Lung (tissue), 12 donors: ENCODE measurements around the gene STT3A. TPM values are rescaled to one million over a fixed set of nuclear protein-coding genes. Genes with fewer than 3 reads are reported as not detected.

Experiments used
- ATAC-seq: fragments of 200-7000 bp; cut with Tn5 transposase; one replicate; pipeline ENCODE4 v1.9.1; 2020; ENCODE audit warnings: moderate number of reproducible peaks; ENCODE audit not compliant: insufficient read depth, low FRiP score
- DNase-seq, 3 donors: peaks; one replicate each; pipeline ENCODE4 v3.0.0-alpha.2; 2013 to 2017
- H3K27ac ChIP-seq, 2 donors: one replicate each; pipeline ENCODE4 v1.5.1; 2013; ENCODE audit warnings: mild to moderate bottlenecking in 2 of 2, moderate library complexity in 2 of 2, control low read depth in 1 of 2, inconsistent platforms in 1 of 2, low read depth in 1 of 2, low read length in 1 of 2
- H3K27me3 ChIP-seq, 3 donors: one replicate each; pipeline ENCODE4 v1.5.1; 2013; ENCODE audit warnings: low read length in 2 of 3; ENCODE audit not compliant: control insufficient read depth in 3 of 3, insufficient read depth in 3 of 3
- H3K36me3 ChIP-seq, 4 donors: one replicate each; pipeline ENCODE4 v1.5.1; 2013; ENCODE audit warnings: low read length in 4 of 4, mild to moderate bottlenecking in 1 of 4, moderate library complexity in 1 of 4; ENCODE audit not compliant: control insufficient read depth in 4 of 4, insufficient read depth in 4 of 4
- H3K4me1 ChIP-seq, 5 donors: one replicate each; pipeline ENCODE4 v1.5.1; 2013; ENCODE audit warnings: low read length in 5 of 5, mild to moderate bottlenecking in 2 of 5, moderate library complexity in 1 of 5; ENCODE audit not compliant: control insufficient read depth in 5 of 5, insufficient read depth in 5 of 5
- H3K4me3 ChIP-seq: one replicate; pipeline ENCODE4 v1.5.1; 2013; ENCODE audit warnings: mild to moderate bottlenecking, control low read depth, moderate library complexity
- H3K9ac ChIP-seq, 2 donors: one replicate each; pipeline ENCODE4 v1.5.1; 2013; ENCODE audit warnings: low read length in 2 of 2, control low read depth in 1 of 2; ENCODE audit not compliant: insufficient read depth in 1 of 2
- H3K9me3 ChIP-seq, 4 donors: one replicate each; pipeline ENCODE4 v1.5.1; 2013; ENCODE audit warnings: low read length in 3 of 4, mild to moderate bottlenecking in 1 of 4, moderate library complexity in 1 of 4; ENCODE audit not compliant: control insufficient read depth in 4 of 4, insufficient read depth in 3 of 4
- CTCF ChIP-seq: IDR thresholded peaks from 2 replicates; pipeline ENCODE4 v1.5.1; 2012; ENCODE audit warnings: mild to moderate bottlenecking; ENCODE audit errors: control extremely low read depth, extremely low read depth
- WGBS, 2 donors: extraction: QIAGEN DNeasy Blood & Tissue Kit; methylation state at CpG; one replicate each; pipeline ENCODE4 v1.1.7; 2013; 5-methylcytosine and 5-hydroxymethylcytosine counted together
- polyA plus RNA-seq, 2 donors: library from polyadenylated mRNA; stranded (reverse); fragments of 200-250 nt; gene quantifications; one replicate each; pipeline ENCODE4 v1.2.1, GENCODE V29; 2013
- total RNA-seq, 2 donors: library from RNA; depleted of rRNA in 1 of 2; stranded (reverse); fragments of >200 nt in 1 of 2; gene quantifications; one replicate each; pipeline ENCODE4 v1.2.1, GENCODE V29; 2014 to 2021
- donor health status: control.
- donor health status: control.
- donor health status: Bipolar disorder and iron deficiency.
- donor health status: healthy.
- donor health status: DM: yes; HTN: yes; CAD: no.

STT3A gene
- total and polyA plus RNA-seq, 4 donors: 49.6 to 136 (median 101) TPM

- no peaks in the 10 kb centered on the region for H3K9me3 ChIP-seq
- no peaks in the 10 kb centered on the region for H3K27me3 ChIP-seq
- 95 to 100% methylated on average over 1 of the region's 1 CpG for WGBS, 2 donors
- TF ChIP-seq CTCF: no peak
- no peak overlapping the region for H3K4me3 ChIP-seq
- H3K36me3 ChIP-seq: no peaks in the 10 kb centered on the region
- no peaks in the 10 kb centered on the region for H3K4me1 ChIP-seq
- no peak for ATAC-seq
- no peak overlapping the region for H3K27ac ChIP-seq
- DNase-seq: no peak
- H3K9ac ChIP-seq: no peak overlapping the region
These were observed 30.7 kb upstream of the STT3A start for GRCh38 chr11:125561924-125562323.

- Histone ChIP-seq H3K27ac (no peak overlapping the region), H3K9ac (no peak overlapping the region), H3K4me1 (no peaks in the 10 kb centered on the region), H3K9me3 (no peaks in the 10 kb centered on the region), H3K4me3 (no peak overlapping the region), H3K36me3 (no peaks in the 10 kb centered on the region), H3K27me3 (no peaks in the 10 kb centered on the region)
- ATAC-seq: no peak
- no peak for DNase-seq
- WGBS, 2 donors: 63 to 73% methylated on average over 4 of the region's 4 CpGs
- TF ChIP-seq CTCF: no peak
These were observed 30.2 kb upstream of the STT3A start for GRCh38 chr11:125562430-125562829.

GRCh38 chr11:125564357-125564756 lies 28.3 kb upstream of the STT3A start:
- Histone ChIP-seq H3K9ac (no peak overlapping the region), H3K36me3 (no peaks in the 10 kb centered on the region), H3K4me1 (no peaks in the 10 kb centered on the region), H3K9me3 (no peaks in the 10 kb centered on the region), H3K27me3 (no peaks in the 10 kb centered on the region), H3K27ac (no peak overlapping the region), H3K4me3 (no peak overlapping the region)
- DNase-seq (no peak), ATAC-seq (no peak)
- no peak for TF ChIP-seq CTCF
- 67 to 73% methylated on average over 3 of the region's 3 CpGs for WGBS, 2 donors

- no peak for DNase-seq
- ATAC-seq: no peak
- 96 to 97% methylated on average over 4 of the region's 4 CpGs for WGBS, 2 donors
- no peaks in the 10 kb centered on the region for H3K9me3 ChIP-seq
- H3K4me1 ChIP-seq: peaks cover 4 to 11% (median 9%) of the 10 kb centered on the region in 5 donors
- no peaks in the 10 kb centered on the region for H3K36me3 ChIP-seq
- TF ChIP-seq CTCF: no peak
- no peak overlapping the region for H3K9ac ChIP-seq
- H3K27ac ChIP-seq: no peak overlapping the region
- no peaks in the 10 kb centered on the region for H3K27me3 ChIP-seq
- H3K4me3 ChIP-seq: no peak overlapping the region
These were observed 26.4 kb upstream of the STT3A start for GRCh38 chr11:125566235-125566634.
